Liver (tissue), 9 donors: ENCODE results near the gene FGG. TPM values are rescaled to one million over a fixed set of nuclear protein-coding genes. Genes with fewer than 3 reads are reported as not detected.

Experiments used
- DNase-seq: peaks from one replicate; pipeline ENCODE4 v3.0.0-alpha.2; 2017; ENCODE audit warnings: low spot score
- H3K27ac ChIP-seq, 2 donors: one replicate each; pipeline ENCODE4 v1.7.0; 2013; ENCODE audit warnings: inconsistent platforms in 2 of 2, low read length in 2 of 2, control low read depth in 1 of 2, low read depth in 1 of 2, mild to moderate bottlenecking in 1 of 2
- H3K27me3 ChIP-seq, 4 donors: one replicate each; pipeline versions ENCODE4 v1.6.1 to v1.7.0; 2013; ENCODE audit warnings: low read length in 3 of 4, inconsistent platforms in 1 of 4, mild to moderate bottlenecking in 1 of 4, moderate library complexity in 1 of 4; ENCODE audit not compliant: control insufficient read depth in 4 of 4, insufficient read depth in 4 of 4
- H3K36me3 ChIP-seq, 4 donors: one replicate each; pipeline versions ENCODE4 v1.6.1 to v1.7.0; 2013; ENCODE audit warnings: low read length in 3 of 4, mild to moderate bottlenecking in 3 of 4, low read depth in 1 of 4, moderate library complexity in 1 of 4; ENCODE audit not compliant: control insufficient read depth in 4 of 4, insufficient read depth in 3 of 4
- H3K4me1 ChIP-seq, 4 donors: one replicate each; pipeline versions ENCODE4 v1.6.1 to v1.7.0; 2013; ENCODE audit warnings: low read length in 3 of 4, mild to moderate bottlenecking in 3 of 4, moderate library complexity in 1 of 4; ENCODE audit not compliant: control insufficient read depth in 4 of 4, insufficient read depth in 4 of 4
- H3K4me3 ChIP-seq, 3 donors: one replicate each; pipeline versions ENCODE4 v1.6.1 to v1.7.0; 2013; ENCODE audit warnings: low read length in 3 of 3, control low read depth in 1 of 3, low read depth in 1 of 3, mild to moderate bottlenecking in 1 of 3
- H3K9ac ChIP-seq, 2 donors: one replicate each; pipeline ENCODE4 v1.7.0; 2013; ENCODE audit warnings: low read length in 2 of 2, mild to moderate bottlenecking in 2 of 2, moderate library complexity in 2 of 2, control low read depth in 1 of 2, low read depth in 1 of 2
- H3K9me3 ChIP-seq, 4 donors: one replicate each; pipeline versions ENCODE4 v1.6.1 to v1.7.0; 2013; ENCODE audit warnings: low read length in 3 of 4; ENCODE audit not compliant: control insufficient read depth in 4 of 4
- ATF3 ChIP-seq: IDR thresholded peaks from 2 replicates; pipeline ENCODE4 v1.6.1; 2016; ENCODE audit warnings: antibody characterized with exemption
- CTCF ChIP-seq: fragments of 150-350 bp; IDR thresholded peaks from 2 replicates; pipeline ENCODE4 v1.5.1; 2017; ENCODE audit warnings: improper control_type of control experiment, low read depth, low read length; ENCODE audit not compliant: missing input control
- EGR1 ChIP-seq, 2 donors: IDR thresholded peaks; 2 replicates each; pipeline ENCODE4 v1.6.1; 2016 to 2018; ENCODE audit warnings: antibody characterized with exemption in 2 of 2, low read depth in 2 of 2
- FOXA1 ChIP-seq: IDR thresholded peaks from 2 replicates; pipeline ENCODE4 v1.6.1; 2016; ENCODE audit warnings: antibody characterized with exemption
- FOXA2 ChIP-seq: IDR thresholded peaks from 2 replicates; pipeline ENCODE4 v1.6.1; 2016; ENCODE audit warnings: antibody characterized with exemption
- GABPA ChIP-seq, 2 donors: IDR thresholded peaks in 1 of 2; conservative IDR thresholded peaks in 1 of 2; 2 replicates each; pipeline ENCODE4 v1.6.1; 2016; ENCODE audit warnings: antibody characterized with exemption in 2 of 2, mild to moderate bottlenecking in 1 of 2, moderate library complexity in 1 of 2
- HNF4A ChIP-seq, 2 donors: conservative IDR thresholded peaks; 2 replicates each; pipeline ENCODE4 v1.6.1; 2016; ENCODE audit warnings: antibody characterized with exemption in 2 of 2, mild to moderate bottlenecking in 2 of 2
- HNF4G ChIP-seq: IDR thresholded peaks from 2 replicates; pipeline ENCODE4 v1.6.1; 2016; ENCODE audit warnings: antibody characterized with exemption
- JUND ChIP-seq, 2 donors: IDR thresholded peaks; 2 replicates each; pipeline ENCODE4 v1.6.1; 2016; ENCODE audit warnings: antibody characterized with exemption in 2 of 2
- NR2F2 ChIP-seq: IDR thresholded peaks from 2 replicates; pipeline ENCODE4 v1.6.1; 2016; ENCODE audit warnings: antibody characterized with exemption
- RAD21 ChIP-seq, 2 donors: IDR thresholded peaks; 2 replicates each; pipeline ENCODE4 v1.6.1; 2016; ENCODE audit warnings: antibody characterized with exemption in 2 of 2, mild to moderate bottlenecking in 2 of 2
- RXRA ChIP-seq, 2 donors: IDR thresholded peaks; 2 replicates each; pipeline ENCODE4 v1.6.1; 2017 to 2018; ENCODE audit warnings: antibody characterized with exemption in 2 of 2, mild to moderate bottlenecking in 1 of 2
- SP1 ChIP-seq: IDR thresholded peaks from 2 replicates; pipeline ENCODE4 v1.6.1; 2018; ENCODE audit warnings: antibody characterized with exemption, mild to moderate bottlenecking
- TAF1 ChIP-seq: conservative IDR thresholded peaks from 2 replicates; pipeline ENCODE4 v1.6.1; 2016; ENCODE audit warnings: antibody characterized with exemption, mild to moderate bottlenecking
- YY1 ChIP-seq: IDR thresholded peaks from 2 replicates; pipeline ENCODE4 v1.6.1; 2016; ENCODE audit warnings: antibody characterized with exemption, mild to moderate bottlenecking
- WGBS: extraction: QIAGEN DNeasy Blood & Tissue Kit; methylation state at CpG from one replicate; pipeline ENCODE4 v1.1.7; 2013; 5-methylcytosine and 5-hydroxymethylcytosine counted together
- polyA plus RNA-seq, 2 donors: library from polyadenylated mRNA; stranded (reverse) in 1 of 2; unstranded in 1 of 2; fragments of 200-250 nt in 1 of 2; fragments of >200 nt in 1 of 2; fragmentation: Nextera tagmentation in 1 of 2; extraction: Ambion mirVana in 1 of 2; gene quantifications; one replicate each; pipeline versions ENCODE4 v1.2.1 to v1.2.3, GENCODE V29; 2013 to 2015
- total RNA-seq, 2 donors: library from RNA; depleted of rRNA; stranded (reverse); fragments of >200 nt; gene quantifications; one replicate each; pipeline ENCODE4 v1.2.3, GENCODE V29; 2014
- TF ChIP-seq, protein P1 (sequence below): IDR thresholded peaks from 2 replicates; pipeline ENCODE4 v1.6.1; 2016; ENCODE audit warnings: antibody characterized with exemption
- TF ChIP-seq, protein P2 (sequence below): IDR thresholded peaks from 2 replicates; pipeline ENCODE4 v1.6.1; 2016; ENCODE audit warnings: antibody characterized with exemption
- TF ChIP-seq, protein P3 (sequence below): IDR thresholded peaks from 2 replicates; pipeline ENCODE4 v1.6.1; 2016; ENCODE audit warnings: antibody characterized with exemption, mild to moderate bottlenecking
- donor health status: healthy.
- donor health status: healthy.
- donor health status: healthy.
- donor health status: healthy.
- donor health status: healthy.

The FGG gene
- total and polyA plus RNA-seq, 4 donors: 7,404 to 20,700 (median 15,071) TPM

DNA sequence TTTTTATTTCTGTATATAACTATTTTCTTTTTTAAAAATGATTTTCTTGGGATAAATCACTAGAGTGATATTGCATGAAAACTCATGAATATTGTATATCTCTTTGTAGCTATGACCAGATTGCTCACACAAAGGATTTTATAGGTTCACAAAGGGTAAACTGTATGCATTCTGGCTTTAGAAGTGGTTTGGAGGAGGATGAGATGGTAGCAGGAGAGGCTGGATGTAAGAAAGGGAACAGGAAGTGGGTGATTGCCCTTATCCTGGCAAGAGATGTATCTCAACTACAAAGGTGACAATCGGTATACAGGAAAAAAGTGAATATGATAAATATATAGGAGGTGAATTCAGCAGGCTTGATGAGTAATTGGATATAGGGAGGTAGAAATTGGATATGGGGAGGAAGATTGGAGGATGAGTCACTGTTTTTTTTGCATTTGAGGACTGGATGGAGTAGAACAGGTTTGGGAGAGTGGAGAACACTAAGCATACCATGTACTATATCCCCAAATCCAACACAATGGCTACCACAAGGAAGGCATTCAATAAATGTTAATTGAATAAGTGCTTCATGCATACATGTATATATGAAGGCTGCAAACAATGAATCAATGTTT, 9.9 kb downstream of the FGG start (continued):
- TF ChIP-seq RAD21 (IDR thresholded peaks at IDR 0.05): no peak
- TF ChIP-seq NR2F2: no peak
- TF ChIP-seq YY1: peak; percentile 47

GRCh38 chr4:154597798-154598774, 14.4 kb downstream of the FGG start:
- H3K9me3 ChIP-seq: no peaks in the 10 kb centered on the region
- no peaks in the 10 kb centered on the region for H3K36me3 ChIP-seq
- H3K4me3 ChIP-seq: peak overlapping the region; percentile 17 to 38 (median 18)
- no peaks in the 10 kb centered on the region for H3K27me3 ChIP-seq
- TF ChIP-seq HNF4A (conservative IDR thresholded peaks at IDR 0.05) (peak; percentile 87 to 91), EGR1 (IDR thresholded peaks at IDR 0.05; ENCODE audit: low read depth in 2 of 2) (peak in 1 of 2 donors; percentile 24), RXRA (IDR thresholded peaks at IDR 0.05) (peak; percentile 86 to 89), GABPA (IDR thresholded peaks at IDR 0.05 in 1 of 2, conservative IDR thresholded peaks at IDR 0.05 in 1 of 2) (peak in 1 of 2 donors; percentile 19), NR2F2 (peak; percentile 24), JUND (IDR thresholded peaks at IDR 0.05) (peak; percentile 74 to 87), TAF1 (no peak), ATF3 (peak; percentile 12), FOXA2 (peak; percentile 90), CTCF (no peak), YY1 (peak; percentile 61), RAD21 (IDR thresholded peaks at IDR 0.05) (peak; percentile 27 to 32), SP1 (peak; percentile 87), HNF4G (peak; percentile 80), FOXA1 (peak; percentile 50)
- TF ChIP-seq, protein P1, sequence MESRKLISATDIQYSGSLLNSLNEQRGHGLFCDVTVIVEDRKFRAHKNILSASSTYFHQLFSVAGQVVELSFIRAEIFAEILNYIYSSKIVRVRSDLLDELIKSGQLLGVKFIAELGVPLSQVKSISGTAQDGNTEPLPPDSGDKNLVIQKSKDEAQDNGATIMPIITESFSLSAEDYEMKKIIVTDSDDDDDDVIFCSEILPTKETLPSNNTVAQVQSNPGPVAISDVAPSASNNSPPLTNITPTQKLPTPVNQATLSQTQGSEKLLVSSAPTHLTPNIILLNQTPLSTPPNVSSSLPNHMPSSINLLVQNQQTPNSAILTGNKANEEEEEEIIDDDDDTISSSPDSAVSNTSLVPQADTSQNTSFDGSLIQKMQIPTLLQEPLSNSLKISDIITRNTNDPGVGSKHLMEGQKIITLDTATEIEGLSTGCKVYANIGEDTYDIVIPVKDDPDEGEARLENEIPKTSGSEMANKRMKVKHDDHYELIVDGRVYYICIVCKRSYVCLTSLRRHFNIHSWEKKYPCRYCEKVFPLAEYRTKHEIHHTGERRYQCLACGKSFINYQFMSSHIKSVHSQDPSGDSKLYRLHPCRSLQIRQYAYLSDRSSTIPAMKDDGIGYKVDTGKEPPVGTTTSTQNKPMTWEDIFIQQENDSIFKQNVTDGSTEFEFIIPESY: peak; percentile 77
- TF ChIP-seq, protein P2, sequence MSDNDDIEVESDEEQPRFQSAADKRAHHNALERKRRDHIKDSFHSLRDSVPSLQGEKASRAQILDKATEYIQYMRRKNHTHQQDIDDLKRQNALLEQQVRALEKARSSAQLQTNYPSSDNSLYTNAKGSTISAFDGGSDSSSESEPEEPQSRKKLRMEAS: peak; percentile 56
- TF ChIP-seq, protein P3, sequence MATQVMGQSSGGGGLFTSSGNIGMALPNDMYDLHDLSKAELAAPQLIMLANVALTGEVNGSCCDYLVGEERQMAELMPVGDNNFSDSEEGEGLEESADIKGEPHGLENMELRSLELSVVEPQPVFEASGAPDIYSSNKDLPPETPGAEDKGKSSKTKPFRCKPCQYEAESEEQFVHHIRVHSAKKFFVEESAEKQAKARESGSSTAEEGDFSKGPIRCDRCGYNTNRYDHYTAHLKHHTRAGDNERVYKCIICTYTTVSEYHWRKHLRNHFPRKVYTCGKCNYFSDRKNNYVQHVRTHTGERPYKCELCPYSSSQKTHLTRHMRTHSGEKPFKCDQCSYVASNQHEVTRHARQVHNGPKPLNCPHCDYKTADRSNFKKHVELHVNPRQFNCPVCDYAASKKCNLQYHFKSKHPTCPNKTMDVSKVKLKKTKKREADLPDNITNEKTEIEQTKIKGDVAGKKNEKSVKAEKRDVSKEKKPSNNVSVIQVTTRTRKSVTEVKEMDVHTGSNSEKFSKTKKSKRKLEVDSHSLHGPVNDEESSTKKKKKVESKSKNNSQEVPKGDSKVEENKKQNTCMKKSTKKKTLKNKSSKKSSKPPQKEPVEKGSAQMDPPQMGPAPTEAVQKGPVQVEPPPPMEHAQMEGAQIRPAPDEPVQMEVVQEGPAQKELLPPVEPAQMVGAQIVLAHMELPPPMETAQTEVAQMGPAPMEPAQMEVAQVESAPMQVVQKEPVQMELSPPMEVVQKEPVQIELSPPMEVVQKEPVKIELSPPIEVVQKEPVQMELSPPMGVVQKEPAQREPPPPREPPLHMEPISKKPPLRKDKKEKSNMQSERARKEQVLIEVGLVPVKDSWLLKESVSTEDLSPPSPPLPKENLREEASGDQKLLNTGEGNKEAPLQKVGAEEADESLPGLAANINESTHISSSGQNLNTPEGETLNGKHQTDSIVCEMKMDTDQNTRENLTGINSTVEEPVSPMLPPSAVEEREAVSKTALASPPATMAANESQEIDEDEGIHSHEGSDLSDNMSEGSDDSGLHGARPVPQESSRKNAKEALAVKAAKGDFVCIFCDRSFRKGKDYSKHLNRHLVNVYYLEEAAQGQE: no peak
- DNase-seq: no peak
- peak overlapping the region in 1 of 2 donors; percentile 37 for H3K9ac ChIP-seq
- 31% methylated on average over 7 of the region's 7 CpGs for WGBS
- peak overlapping the region; percentile 68 to 73 for H3K27ac ChIP-seq
- peaks cover 1 to 53% (median 40%) of the 10 kb centered on the region in 4 donors for H3K4me1 ChIP-seq
